ENCODE data around the gene LRAT. TPM values are rescaled to one million over a fixed set of nuclear protein-coding genes. Genes with fewer than 3 reads are reported as not detected.

LRAT gene
- total RNA-seq, 1 donor from 2014 or later = 0.50 TPM

GRCh38 chr4:154757713-154758112, 13.9 kb downstream of the LRAT start:
- no peak overlapping the region for H3K4me3 Mint-ChIP-seq (ENCODE audit: unreplicated experiment)
- H3K9ac ChIP-seq (ENCODE audit: low read length) = no peak overlapping the region
- TF ChIP-seq CTCF (IDR thresholded peaks at IDR 0.05; ENCODE audit: insufficient read depth, low read depth, low read length) = no peak
- no peak for TF ChIP-seq EZH2 (IDR thresholded peaks at IDR 0.05; ENCODE audit: insufficient read depth, low read length)
- peaks cover 17% of the 10 kb centered on the region for H3K27me3 Mint-ChIP-seq (ENCODE audit: low read depth, unreplicated experiment)
- H3K9me3 Mint-ChIP-seq (ENCODE audit: unreplicated experiment) = no peaks in the 10 kb centered on the region
- H4K20me1 ChIP-seq (ENCODE audit: insufficient read depth, low read length) = no peaks in the 10 kb centered on the region
- no peak overlapping the region for H2AFZ ChIP-seq (ENCODE audit: low read depth, low read length)
- H3K36me3 ChIP-seq (ENCODE audit: insufficient read depth, low read length) = no peaks in the 10 kb centered on the region
- no peaks in the 10 kb centered on the region for H3K4me1 Mint-ChIP-seq (ENCODE audit: low read depth, unreplicated experiment)
- H3K79me2 ChIP-seq (ENCODE audit: insufficient read depth, low read length) = no peaks in the 10 kb centered on the region
- FAIRE-seq = no peak
- no peaks in the 10 kb centered on the region for H3K27me3 ChIP-seq (ENCODE audit: insufficient read depth, low read length)
- H3K9me3 ChIP-seq (ENCODE audit: insufficient read depth, low read depth, low read length) = no peaks in the 10 kb centered on the region
- H3K27ac Mint-ChIP-seq (ENCODE audit: unreplicated experiment) = no peak overlapping the region
- no peak for DNase-seq (ENCODE audit: low read depth)
- H3K4me3 ChIP-seq (ENCODE audit: insufficient read depth, low read depth, low read length) = no peak overlapping the region
- no peaks in the 10 kb centered on the region for H3K4me1 ChIP-seq (ENCODE audit: insufficient read depth, low read length)
- H3K36me3 Mint-ChIP-seq (ENCODE audit: low read depth, unreplicated experiment) = no peaks in the 10 kb centered on the region
- H3K27ac ChIP-seq (ENCODE audit: low read depth, low read length) = no peak overlapping the region
- H3K4me2 ChIP-seq (ENCODE audit: low read length) = no peak overlapping the region

- TF ChIP-seq CTCF (IDR thresholded peaks at IDR 0.05; ENCODE audit: insufficient read depth, low read depth, low read length) (no peak), EZH2 (IDR thresholded peaks at IDR 0.05; ENCODE audit: insufficient read depth, low read length) (no peak)
- no peaks in the 10 kb centered on the region for H3K27me3 ChIP-seq (ENCODE audit: insufficient read depth, low read length)
- no peak overlapping the region for H3K27ac ChIP-seq (ENCODE audit: low read depth, low read length)
- Mint-ChIP-seq H3K27me3 (ENCODE audit: low read depth, unreplicated experiment) (peaks cover 14% of the 10 kb centered on the region), H3K4me3 (ENCODE audit: unreplicated experiment) (no peak overlapping the region), H3K36me3 (ENCODE audit: low read depth, unreplicated experiment) (no peaks in the 10 kb centered on the region), H3K4me1 (ENCODE audit: low read depth, unreplicated experiment) (no peaks in the 10 kb centered on the region), H3K27ac (ENCODE audit: unreplicated experiment) (no peak overlapping the region), H3K9me3 (ENCODE audit: unreplicated experiment) (no peaks in the 10 kb centered on the region)
- no peaks in the 10 kb centered on the region for H3K36me3 ChIP-seq (ENCODE audit: insufficient read depth, low read length)
- no peaks in the 10 kb centered on the region for H3K4me1 ChIP-seq (ENCODE audit: insufficient read depth, low read length)
- no peaks in the 10 kb centered on the region for H4K20me1 ChIP-seq (ENCODE audit: insufficient read depth, low read length)
- H3K9ac ChIP-seq (ENCODE audit: low read length) = no peak overlapping the region
- no peak overlapping the region for H3K4me2 ChIP-seq (ENCODE audit: low read length)
- H2AFZ ChIP-seq (ENCODE audit: low read depth, low read length) = no peak overlapping the region
- H3K79me2 ChIP-seq (ENCODE audit: insufficient read depth, low read length) = no peaks in the 10 kb centered on the region
- H3K4me3 ChIP-seq (ENCODE audit: insufficient read depth, low read depth, low read length) = no peak overlapping the region
- H3K9me3 ChIP-seq (ENCODE audit: insufficient read depth, low read depth, low read length) = no peaks in the 10 kb centered on the region
- no peak for FAIRE-seq
- DNase-seq (ENCODE audit: low read depth) = no peak
These were observed 17.1 kb downstream of the LRAT start for GRCh38 chr4:154760895-154761294.

- no peak for TF ChIP-seq EZH2 (IDR thresholded peaks at IDR 0.05; ENCODE audit: insufficient read depth, low read length)
- no peak for TF ChIP-seq CTCF (IDR thresholded peaks at IDR 0.05; ENCODE audit: insufficient read depth, low read depth, low read length)
- H3K36me3 Mint-ChIP-seq (ENCODE audit: low read depth, unreplicated experiment) = no peaks in the 10 kb centered on the region
- H3K9me3 ChIP-seq (ENCODE audit: insufficient read depth, low read depth, low read length) = no peaks in the 10 kb centered on the region
These were observed 34.5 kb downstream of the LRAT start for GRCh38 chr4:154778264-154778663.

More at GRCh38 chr4:154778264-154778663, 34.5 kb downstream of the LRAT start:
- Histone ChIP-seq H3K9ac (ENCODE audit: low read length) (no peak overlapping the region), H3K27me3 (ENCODE audit: insufficient read depth, low read length) (no peaks in the 10 kb centered on the region), H3K4me1 (ENCODE audit: insufficient read depth, low read length) (no peaks in the 10 kb centered on the region), H3K36me3 (ENCODE audit: insufficient read depth, low read length) (no peaks in the 10 kb centered on the region), H4K20me1 (ENCODE audit: insufficient read depth, low read length) (no peaks in the 10 kb centered on the region), H3K4me3 (ENCODE audit: insufficient read depth, low read depth, low read length) (no peak overlapping the region), H3K4me2 (ENCODE audit: low read length) (no peak overlapping the region), H3K79me2 (ENCODE audit: insufficient read depth, low read length) (no peaks in the 10 kb centered on the region), H2AFZ (ENCODE audit: low read depth, low read length) (no peak overlapping the region), H3K27ac (ENCODE audit: low read depth, low read length) (no peak overlapping the region)
- DNase-seq (ENCODE audit: low read depth) (no peak), FAIRE-seq (no peak)
- H3K9me3 Mint-ChIP-seq (ENCODE audit: unreplicated experiment) = peaks cover 2% of the 10 kb centered on the region
- H3K4me1 Mint-ChIP-seq (ENCODE audit: low read depth, unreplicated experiment) = no peaks in the 10 kb centered on the region
- peaks cover 2% of the 10 kb centered on the region for H3K27me3 Mint-ChIP-seq (ENCODE audit: low read depth, unreplicated experiment)
- H3K4me3 Mint-ChIP-seq (ENCODE audit: unreplicated experiment) = no peak overlapping the region
- H3K27ac Mint-ChIP-seq (ENCODE audit: unreplicated experiment) = no peak overlapping the region

All from astrocyte (in vitro differentiated cells and primary cell).